Neural progenitor cell (in vitro differentiated cells): ENCODE data around the gene ATP6V0A4. TPM values are rescaled to one million over a fixed set of nuclear protein-coding genes. Genes with fewer than 3 reads are reported as not detected.

Experiments used
- DNase-seq: peaks from one replicate; pipeline ENCODE4 v3.0.0-alpha.2; 2016; ENCODE audit warnings: low spot score
- H2AFZ ChIP-seq: fragments of 200-600 bp; sonication (generic); replicated peaks from 2 replicates; pipeline ENCODE4 v1.6.1; 2016; ENCODE audit warnings: antibody characterized with exemption
- H3F3A ChIP-seq: fragments of 200-600 bp; sonication (generic); 2 replicates; pipeline ENCODE4 v1.6.1; 2016; ENCODE audit warnings: antibody characterized with exemption, low read depth
- H3K27ac ChIP-seq: fragments of 200-600 bp; sonication (generic); 2 replicates; pipeline ENCODE4 v1.5.1; 2016; ENCODE audit warnings: mild to moderate bottlenecking
- H3K27me3 ChIP-seq: fragments of 200-600 bp; sonication (generic); 2 replicates; pipeline ENCODE4 v1.6.1; 2016; ENCODE audit warnings: mild to moderate bottlenecking, moderate library complexity
- H3K36me3 ChIP-seq: fragments of 200-600 bp; sonication (generic); 2 replicates; pipeline ENCODE4 v1.5.1; 2016
- H3K4me1 ChIP-seq: fragments of 200-600 bp; sonication (generic); 2 replicates; pipeline ENCODE4 v1.6.1; 2016; ENCODE audit warnings: mixed run types
- H3K4me2 ChIP-seq: fragments of 200-600 bp; sonication (generic); 2 replicates; pipeline ENCODE4 v1.6.1; 2016
- H3K4me3 ChIP-seq: fragments of 200-600 bp; sonication (generic); 2 replicates; pipeline ENCODE4 v1.5.1; 2016
- H3K79me2 ChIP-seq: fragments of 200-600 bp; sonication (generic); 2 replicates; pipeline ENCODE4 v1.6.1; 2016; ENCODE audit warnings: low read depth
- H3K9ac ChIP-seq: fragments of 200-600 bp; sonication (generic); 2 replicates; pipeline ENCODE4 v1.6.1; 2016
- H3K9me3 ChIP-seq: fragments of 200-600 bp; sonication (generic); 2 replicates; pipeline ENCODE4 v1.5.1; 2016; ENCODE audit warnings: low read depth
- H4K20me1 ChIP-seq: fragments of 200-600 bp; sonication (generic); 2 replicates; pipeline ENCODE4 v1.6.1; 2016; ENCODE audit warnings: low read depth
- H3K27ac Mint-ChIP-seq: 3 replicates; pipeline ENCODE4 v1.8.0; 2021; ENCODE audit warnings: mixed read lengths
- H3K27me3 Mint-ChIP-seq: 2 replicates; pipeline ENCODE4 v1.8.0; 2022; ENCODE audit warnings: low read depth, mild to moderate bottlenecking, inconsistent platforms, moderate library complexity, mixed read lengths; ENCODE audit not compliant: insufficient read depth
- H3K36me3 Mint-ChIP-seq: 3 replicates; pipeline ENCODE4 v1.8.0; 2021; ENCODE audit warnings: mixed read lengths
- H3K4me1 Mint-ChIP-seq: 3 replicates; pipeline ENCODE4 v1.8.0; 2021; ENCODE audit warnings: mixed read lengths
- H3K4me3 Mint-ChIP-seq: 3 replicates; pipeline ENCODE4 v1.8.0; 2021; ENCODE audit warnings: mild to moderate bottlenecking, moderate library complexity, mixed read lengths
- H3K9me3 Mint-ChIP-seq: 3 replicates; pipeline ENCODE4 v1.8.0; 2020; ENCODE audit warnings: mixed read lengths
- CTCF ChIP-seq: fragments of 200-600 bp; sonication (generic); IDR thresholded peaks from 2 replicates; pipeline ENCODE4 v1.5.1; 2017; ENCODE audit warnings: antibody characterized with exemption, mild to moderate bottlenecking
- EZH2 ChIP-seq: fragments of 200-600 bp; sonication (generic); IDR thresholded peaks from 2 replicates; pipeline ENCODE4 v1.6.1; 2017; ENCODE audit warnings: antibody characterized with exemption, mild to moderate bottlenecking, moderate library complexity
- EZH2phosphoT487 ChIP-seq: fragments of 200-600 bp; sonication (generic); IDR thresholded peaks from 2 replicates; pipeline ENCODE4 v1.6.1; 2017; ENCODE audit warnings: antibody characterized with exemption
- total RNA-seq: library from RNA; depleted of rRNA; stranded (reverse); fragments of >200 nt; gene quantifications from 2 replicates; pipeline ENCODE4 v1.2.3, GENCODE V29; 2015; ENCODE audit warnings: low replicate concordance

Gene ATP6V0A4
- total RNA-seq, 1 donor from 2014 or later: 0.36 TPM

- no peak for TF ChIP-seq CTCF
- no peak for TF ChIP-seq EZH2
- no peak for TF ChIP-seq EZH2phosphoT487
- H3K4me1 Mint-ChIP-seq: peaks cover 11% of the 10 kb centered on the region
Measured at GRCh38 chr7:138739859-138740258, 58.1 kb downstream of the ATP6V0A4 start.

GRCh38 chr7:138738551-138739335, 59.3 kb downstream of the ATP6V0A4 start:
- Histone ChIP-seq H2AFZ (no peak overlapping the region), H3K9ac (no peak overlapping the region), H3K36me3 (no peaks in the 10 kb centered on the region), H3K27ac (no peak overlapping the region), H3K4me2 (no peak overlapping the region), H3K4me3 (no peak overlapping the region), H3F3A (no peaks in the 10 kb centered on the region), H3K79me2 (no peaks in the 10 kb centered on the region), H3K9me3 (no peaks in the 10 kb centered on the region), H3K4me1 (no peaks in the 10 kb centered on the region), H3K27me3 (no peaks in the 10 kb centered on the region), H4K20me1 (no peaks in the 10 kb centered on the region)
- H3K36me3 Mint-ChIP-seq: peaks cover 1% of the 10 kb centered on the region
- peaks cover 11% of the 10 kb centered on the region for H3K4me1 Mint-ChIP-seq
- peak; percentile 86 for DNase-seq
- no peak overlapping the region for H3K4me3 Mint-ChIP-seq
- H3K27me3 Mint-ChIP-seq: peaks cover 3% of the 10 kb centered on the region
- peak overlapping the region; percentile 81 for H3K27ac Mint-ChIP-seq
- TF ChIP-seq CTCF (peak; percentile 97), EZH2 (no peak)
- H3K9me3 Mint-ChIP-seq: peaks cover 6% of the 10 kb centered on the region

More at GRCh38 chr7:138739859-138740258, 58.1 kb downstream of the ATP6V0A4 start:
- Mint-ChIP-seq H3K9me3 (peaks cover 6% of the 10 kb centered on the region), H3K4me3 (no peak overlapping the region), H3K36me3 (peaks cover 1% of the 10 kb centered on the region), H3K27me3 (peaks cover 5% of the 10 kb centered on the region), H3K27ac (no peak overlapping the region)
- H3K36me3 ChIP-seq: no peaks in the 10 kb centered on the region
- no peaks in the 10 kb centered on the region for H3F3A ChIP-seq
- H3K9ac ChIP-seq: no peak overlapping the region
- no peaks in the 10 kb centered on the region for H3K27me3 ChIP-seq
- no peaks in the 10 kb centered on the region for H3K4me1 ChIP-seq
- H3K79me2 ChIP-seq: no peaks in the 10 kb centered on the region
- H3K4me2 ChIP-seq: no peak overlapping the region
- no peak overlapping the region for H3K27ac ChIP-seq
- no peak overlapping the region for H3K4me3 ChIP-seq
- no peaks in the 10 kb centered on the region for H3K9me3 ChIP-seq
- no peaks in the 10 kb centered on the region for H4K20me1 ChIP-seq
- DNase-seq: no peak
- no peak overlapping the region for H2AFZ ChIP-seq

- H3K27me3 ChIP-seq: no peaks in the 10 kb centered on the region
- TF ChIP-seq EZH2phosphoT487 (no peak), EZH2 (no peak), CTCF (no peak)
- no peaks in the 10 kb centered on the region for H3K9me3 ChIP-seq
- H3K4me3 ChIP-seq: no peak overlapping the region
- no peak for DNase-seq
- H3K4me1 ChIP-seq: no peaks in the 10 kb centered on the region
- no peak overlapping the region for H3K4me3 Mint-ChIP-seq
- H3K27me3 Mint-ChIP-seq: peaks cover 3% of the 10 kb centered on the region
- no peaks in the 10 kb centered on the region for H3K36me3 ChIP-seq
- H3K9me3 Mint-ChIP-seq: peaks cover 6% of the 10 kb centered on the region
- H3K36me3 Mint-ChIP-seq: peaks cover 1% of the 10 kb centered on the region
- peaks cover 12% of the 10 kb centered on the region for H3K4me1 Mint-ChIP-seq
- peak overlapping the region; percentile 81 for H3K27ac Mint-ChIP-seq
- no peaks in the 10 kb centered on the region for H3K79me2 ChIP-seq
- H3K4me2 ChIP-seq: no peak overlapping the region
- no peaks in the 10 kb centered on the region for H3F3A ChIP-seq
- H4K20me1 ChIP-seq: no peaks in the 10 kb centered on the region
- no peak overlapping the region for H3K27ac ChIP-seq
- H2AFZ ChIP-seq: no peak overlapping the region
- no peak overlapping the region for H3K9ac ChIP-seq
Measured at GRCh38 chr7:138738114-138738513, 59.9 kb downstream of the ATP6V0A4 start.
